BLaER1 (cell line): ENCODE data around the gene OOSP3.
"Not testable (repeated sequence)": the region's sequence is repeated elsewhere in the genome, so short reads cannot be mapped to it uniquely, and the experiment has no call there.

ENCODE experiments used
- H3K27ac ChIP-seq: shearing (Covaris generic); formaldehyde crosslinking; 2 replicates; pipeline ENCODE4 v1.8.1; 2022
- H3K27me3 ChIP-seq: shearing (Covaris generic); formaldehyde crosslinking; 2 replicates; pipeline ENCODE4 v1.8.1; 2022
- H3K36me3 ChIP-seq: shearing (Covaris generic); formaldehyde crosslinking; 2 replicates; pipeline ENCODE4 v1.8.1; 2022
- H3K4me1 ChIP-seq: shearing (Covaris generic); formaldehyde crosslinking; 2 replicates; pipeline ENCODE4 v1.8.1; 2022
- H3K4me2 ChIP-seq: shearing (Covaris generic); formaldehyde crosslinking; 2 replicates; pipeline ENCODE4 v1.8.1; 2022
- H3K4me3 ChIP-seq: shearing (Covaris generic); formaldehyde crosslinking; 2 replicates; pipeline ENCODE4 v1.8.1; 2022
- H3K9ac ChIP-seq: shearing (Covaris generic); formaldehyde crosslinking; 2 replicates; pipeline ENCODE4 v1.8.1; 2022
- H3K9me3 ChIP-seq: shearing (Covaris generic); formaldehyde crosslinking; 2 replicates; pipeline ENCODE4 v1.8.1; 2022
- H4K20me1 ChIP-seq: shearing (Covaris generic); formaldehyde crosslinking; 2 replicates; pipeline ENCODE4 v1.8.1; 2022
- Cebpa-rat ChIP-seq: shearing (Covaris generic); IDR thresholded peaks from 2 replicates; pipeline ENCODE4 v1.8.1; 2022

The OOSP3 gene

GRCh38 chr11:59877325-59877724, 1.3 kb upstream of the OOSP3 start:
- Histone ChIP-seq H3K36me3 (no peaks in the 10 kb centered on the region), H3K4me1 (no peaks in the 10 kb centered on the region), H3K9me3 (no peaks in the 10 kb centered on the region), H3K9ac (no peak overlapping the region), H3K4me2 (no peak overlapping the region), H3K27me3 (no peaks in the 10 kb centered on the region), H4K20me1 (no peaks in the 10 kb centered on the region), H3K27ac (no peak overlapping the region), H3K4me3 (no peak overlapping the region)
- TF ChIP-seq Cebpa-rat: no peak

- no peaks in the 10 kb centered on the region for H4K20me1 ChIP-seq
- no peaks in the 10 kb centered on the region for H3K9me3 ChIP-seq
- H3K4me1 ChIP-seq: no peaks in the 10 kb centered on the region
- no peak overlapping the region for H3K4me2 ChIP-seq
- no peak for TF ChIP-seq Cebpa-rat
- no peak overlapping the region for H3K4me3 ChIP-seq
- no peaks in the 10 kb centered on the region for H3K36me3 ChIP-seq
- no peak overlapping the region for H3K9ac ChIP-seq
- no peak overlapping the region for H3K27ac ChIP-seq
- no peaks in the 10 kb centered on the region for H3K27me3 ChIP-seq
These were observed 798 bp upstream of the OOSP3 start for GRCh38 chr11:59877784-59878183.

- Histone ChIP-seq H3K4me3 (no peak overlapping the region), H4K20me1 (no peaks in the 10 kb centered on the region), H3K27ac (no peak overlapping the region), H3K4me1 (no peaks in the 10 kb centered on the region), H3K36me3 (no peaks in the 10 kb centered on the region), H3K27me3 (no peaks in the 10 kb centered on the region), H3K9ac (no peak overlapping the region), H3K9me3 (no peaks in the 10 kb centered on the region), H3K4me2 (no peak overlapping the region)
- TF ChIP-seq Cebpa-rat: no peak
These were observed 985 bp downstream of the OOSP3 start for GRCh38 chr11:59879567-59879966.

GRCh38 chr11:59883597-59883996, 5.0 kb downstream of the OOSP3 start:
- Histone ChIP-seq H3K27ac (no peak overlapping the region), H3K4me2 (no peak overlapping the region), H3K9me3 (peaks cover 19% of the 10 kb centered on the region), H3K9ac (no peak overlapping the region), H3K27me3 (no peaks in the 10 kb centered on the region), H3K4me3 (no peak overlapping the region), H3K36me3 (no peaks in the 10 kb centered on the region), H3K4me1 (no peaks in the 10 kb centered on the region), H4K20me1 (no peaks in the 10 kb centered on the region)
- TF ChIP-seq Cebpa-rat: no peak

GRCh38 chr11:59887156-59887555, 8.6 kb downstream of the OOSP3 start:
- H3K9ac ChIP-seq, H4K20me1 ChIP-seq, H3K4me1 ChIP-seq, H3K27ac ChIP-seq, H3K4me2 ChIP-seq, H3K4me3 ChIP-seq, H3K36me3 ChIP-seq, H3K27me3 ChIP-seq: not testable (repeated sequence)
- peaks cover 37% of the 10 kb centered on the region for H3K9me3 ChIP-seq

GRCh38 chr11:59891781-59892181, 13.2 kb downstream of the OOSP3 start:
- no peak overlapping the region for H3K4me2 ChIP-seq
- H3K27me3 ChIP-seq: no peaks in the 10 kb centered on the region
- H3K36me3 ChIP-seq: no peaks in the 10 kb centered on the region
- no peak for TF ChIP-seq Cebpa-rat
- H3K9me3 ChIP-seq: peaks cover 35% of the 10 kb centered on the region
- no peak overlapping the region for H3K4me3 ChIP-seq
- no peaks in the 10 kb centered on the region for H4K20me1 ChIP-seq
- H3K4me1 ChIP-seq: no peaks in the 10 kb centered on the region
- no peak overlapping the region for H3K27ac ChIP-seq
- H3K9ac ChIP-seq: no peak overlapping the region

- Histone ChIP-seq H3K4me1 (no peaks in the 10 kb centered on the region), H4K20me1 (no peaks in the 10 kb centered on the region), H3K4me3 (no peak overlapping the region), H3K27ac (no peak overlapping the region), H3K9ac (no peak overlapping the region), H3K4me2 (no peak overlapping the region), H3K27me3 (no peaks in the 10 kb centered on the region), H3K9me3 (peaks cover 16% of the 10 kb centered on the region), H3K36me3 (no peaks in the 10 kb centered on the region)
- TF ChIP-seq Cebpa-rat: no peak
These were observed 16.0 kb downstream of the OOSP3 start for GRCh38 chr11:59894616-59895015.

GRCh38 chr11:59898046-59898445, 19.5 kb downstream of the OOSP3 start:
- H3K27me3 ChIP-seq: no peaks in the 10 kb centered on the region
- no peak overlapping the region for H3K27ac ChIP-seq
- peaks cover 6% of the 10 kb centered on the region for H3K9me3 ChIP-seq
- H4K20me1 ChIP-seq: no peaks in the 10 kb centered on the region
- no peak overlapping the region for H3K9ac ChIP-seq
- no peak for TF ChIP-seq Cebpa-rat
- H3K4me2 ChIP-seq: no peak overlapping the region
- H3K4me3 ChIP-seq: no peak overlapping the region
- no peaks in the 10 kb centered on the region for H3K36me3 ChIP-seq
- no peaks in the 10 kb centered on the region for H3K4me1 ChIP-seq

- Histone ChIP-seq H3K4me2 (no peak overlapping the region), H3K4me3 (no peak overlapping the region), H3K9ac (no peak overlapping the region), H3K36me3 (no peaks in the 10 kb centered on the region), H3K4me1 (no peaks in the 10 kb centered on the region), H4K20me1 (no peaks in the 10 kb centered on the region), H3K27ac (no peak overlapping the region), H3K9me3 (peaks cover 6% of the 10 kb centered on the region), H3K27me3 (no peaks in the 10 kb centered on the region)
- no peak for TF ChIP-seq Cebpa-rat
These were observed 20.1 kb downstream of the OOSP3 start for GRCh38 chr11:59898650-59899049.

- Histone ChIP-seq H4K20me1 (no peaks in the 10 kb centered on the region), H3K4me2 (no peak overlapping the region), H3K27ac (no peak overlapping the region), H3K4me3 (no peak overlapping the region), H3K9ac (no peak overlapping the region), H3K27me3 (no peaks in the 10 kb centered on the region), H3K9me3 (peaks cover 6% of the 10 kb centered on the region), H3K36me3 (no peaks in the 10 kb centered on the region), H3K4me1 (no peaks in the 10 kb centered on the region)
- no peak for TF ChIP-seq Cebpa-rat
These were observed 20.9 kb downstream of the OOSP3 start for GRCh38 chr11:59899532-59899931.

- Histone ChIP-seq H3K36me3 (no peaks in the 10 kb centered on the region), H3K4me1 (no peaks in the 10 kb centered on the region), H3K9me3 (peaks cover 6% of the 10 kb centered on the region), H3K4me2 (no peak overlapping the region), H4K20me1 (no peaks in the 10 kb centered on the region), H3K27me3 (no peaks in the 10 kb centered on the region), H3K4me3 (no peak overlapping the region), H3K27ac (no peak overlapping the region), H3K9ac (no peak overlapping the region)
- TF ChIP-seq Cebpa-rat: no peak
These were observed 22.0 kb downstream of the OOSP3 start for GRCh38 chr11:59900366-59901126.
